ENCODE measurements around the gene FGF14.

The FGF14 gene

GRCh38 chr13:102277286-102277685 lies 124.6 kb downstream of the FGF14 start:
- no peak overlapping the region for H3K27ac ChIP-seq
- TF ChIP-seq CTCF (IDR thresholded peaks at IDR 0.05): no peak
- H3K4me3 ChIP-seq (ENCODE audit: low read depth, low read length): no peak overlapping the region
- no peaks in the 10 kb centered on the region for H3K36me3 ChIP-seq (ENCODE audit: control insufficient read depth, insufficient read depth, low read length)
- no peaks in the 10 kb centered on the region for H3K79me2 ChIP-seq
- no peaks in the 10 kb centered on the region for H3K27me3 ChIP-seq (ENCODE audit: control insufficient read depth, insufficient read depth, low read length)
- H3K4me1 ChIP-seq: no peaks in the 10 kb centered on the region
- no peak overlapping the region for H3K4me2 ChIP-seq (ENCODE audit: low read length)
- no peak overlapping the region for H3K9ac ChIP-seq
- no peaks in the 10 kb centered on the region for H3K9me3 ChIP-seq (ENCODE audit: control insufficient read depth, low read length)
- H2AFZ ChIP-seq: no peak overlapping the region

- H3K27ac ChIP-seq: no peak overlapping the region
- no peaks in the 10 kb centered on the region for H3K4me1 ChIP-seq
- H3K4me3 ChIP-seq (ENCODE audit: low read depth, low read length): no peak overlapping the region
- no peaks in the 10 kb centered on the region for H3K79me2 ChIP-seq
- no peaks in the 10 kb centered on the region for H3K9me3 ChIP-seq (ENCODE audit: control insufficient read depth, low read length)
- H3K9ac ChIP-seq: no peak overlapping the region
- TF ChIP-seq CTCF (IDR thresholded peaks at IDR 0.05): no peak
- no peaks in the 10 kb centered on the region for H3K27me3 ChIP-seq (ENCODE audit: control insufficient read depth, insufficient read depth, low read length)
- no peaks in the 10 kb centered on the region for H3K36me3 ChIP-seq (ENCODE audit: control insufficient read depth, insufficient read depth, low read length)
- H2AFZ ChIP-seq: no peak overlapping the region
- H3K4me2 ChIP-seq (ENCODE audit: low read length): no peak overlapping the region
These were observed 125.4 kb downstream of the FGF14 start for GRCh38 chr13:102276404-102276803.

- Histone ChIP-seq H2AFZ (no peak overlapping the region), H3K27me3 (ENCODE audit: control insufficient read depth, insufficient read depth, low read length) (no peaks in the 10 kb centered on the region), H3K36me3 (ENCODE audit: control insufficient read depth, insufficient read depth, low read length) (no peaks in the 10 kb centered on the region), H3K79me2 (no peaks in the 10 kb centered on the region), H3K9me3 (ENCODE audit: control insufficient read depth, low read length) (no peaks in the 10 kb centered on the region), H3K4me3 (ENCODE audit: low read depth, low read length) (no peak overlapping the region), H3K9ac (no peak overlapping the region), H3K4me1 (no peaks in the 10 kb centered on the region), H3K4me2 (ENCODE audit: low read length) (no peak overlapping the region), H3K27ac (no peak overlapping the region)
- TF ChIP-seq CTCF (IDR thresholded peaks at IDR 0.05): no peak
These were observed 125.9 kb downstream of the FGF14 start for GRCh38 chr13:102275969-102276368.

- H3K27me3 ChIP-seq (ENCODE audit: control insufficient read depth, insufficient read depth, low read length): no peaks in the 10 kb centered on the region
- no peaks in the 10 kb centered on the region for H3K36me3 ChIP-seq (ENCODE audit: control insufficient read depth, insufficient read depth, low read length)
- H3K27ac ChIP-seq: no peak overlapping the region
- H2AFZ ChIP-seq: no peak overlapping the region
- no peak overlapping the region for H3K9ac ChIP-seq
- no peaks in the 10 kb centered on the region for H3K4me1 ChIP-seq
- no peaks in the 10 kb centered on the region for H3K9me3 ChIP-seq (ENCODE audit: control insufficient read depth, low read length)
- no peaks in the 10 kb centered on the region for H3K79me2 ChIP-seq
- TF ChIP-seq CTCF (IDR thresholded peaks at IDR 0.05): no peak
- H3K4me2 ChIP-seq (ENCODE audit: low read length): no peak overlapping the region
- no peak overlapping the region for H3K4me3 ChIP-seq (ENCODE audit: low read depth, low read length)
These were observed 128.7 kb downstream of the FGF14 start for GRCh38 chr13:102273111-102273510.

- Histone ChIP-seq H3K4me2 (ENCODE audit: low read length) (no peak overlapping the region), H3K27me3 (ENCODE audit: control insufficient read depth, insufficient read depth, low read length) (no peaks in the 10 kb centered on the region), H3K4me3 (ENCODE audit: low read depth, low read length) (no peak overlapping the region), H3K9me3 (ENCODE audit: control insufficient read depth, low read length) (no peaks in the 10 kb centered on the region), H3K79me2 (no peaks in the 10 kb centered on the region), H2AFZ (no peak overlapping the region), H3K27ac (no peak overlapping the region), H3K4me1 (no peaks in the 10 kb centered on the region), H3K9ac (no peak overlapping the region), H3K36me3 (ENCODE audit: control insufficient read depth, insufficient read depth, low read length) (no peaks in the 10 kb centered on the region)
- TF ChIP-seq CTCF (IDR thresholded peaks at IDR 0.05): no peak
These were observed 134.7 kb downstream of the FGF14 start for GRCh38 chr13:102267191-102267590.
